Activated gamma-delta T cell (primary cell): ENCODE results near the gene FBXO42.
"Not testable (repeated sequence)": the region's sequence is repeated elsewhere in the genome, so short reads cannot be mapped to it uniquely, and the experiment has no call there.

Experiments used
- DNase-seq: peaks from one replicate; lab custom pipeline; 2025; lab: John Stamatoyannopoulos, UW

Gene FBXO42

GRCh38 chr1:16219968-16220500 lies 132.2 kb downstream of the FBXO42 start:
- no peak for DNase-seq

GRCh38 chr1:16218674-16219071 lies 133.6 kb downstream of the FBXO42 start:
- no peak for DNase-seq

- no peak for DNase-seq
Measured at GRCh38 chr1:16218014-16218673, 134.1 kb downstream of the FBXO42 start.

- peak; percentile 80 for DNase-seq
Measured at GRCh38 chr1:16217061-16217785, 135.1 kb downstream of the FBXO42 start.

DNA sequence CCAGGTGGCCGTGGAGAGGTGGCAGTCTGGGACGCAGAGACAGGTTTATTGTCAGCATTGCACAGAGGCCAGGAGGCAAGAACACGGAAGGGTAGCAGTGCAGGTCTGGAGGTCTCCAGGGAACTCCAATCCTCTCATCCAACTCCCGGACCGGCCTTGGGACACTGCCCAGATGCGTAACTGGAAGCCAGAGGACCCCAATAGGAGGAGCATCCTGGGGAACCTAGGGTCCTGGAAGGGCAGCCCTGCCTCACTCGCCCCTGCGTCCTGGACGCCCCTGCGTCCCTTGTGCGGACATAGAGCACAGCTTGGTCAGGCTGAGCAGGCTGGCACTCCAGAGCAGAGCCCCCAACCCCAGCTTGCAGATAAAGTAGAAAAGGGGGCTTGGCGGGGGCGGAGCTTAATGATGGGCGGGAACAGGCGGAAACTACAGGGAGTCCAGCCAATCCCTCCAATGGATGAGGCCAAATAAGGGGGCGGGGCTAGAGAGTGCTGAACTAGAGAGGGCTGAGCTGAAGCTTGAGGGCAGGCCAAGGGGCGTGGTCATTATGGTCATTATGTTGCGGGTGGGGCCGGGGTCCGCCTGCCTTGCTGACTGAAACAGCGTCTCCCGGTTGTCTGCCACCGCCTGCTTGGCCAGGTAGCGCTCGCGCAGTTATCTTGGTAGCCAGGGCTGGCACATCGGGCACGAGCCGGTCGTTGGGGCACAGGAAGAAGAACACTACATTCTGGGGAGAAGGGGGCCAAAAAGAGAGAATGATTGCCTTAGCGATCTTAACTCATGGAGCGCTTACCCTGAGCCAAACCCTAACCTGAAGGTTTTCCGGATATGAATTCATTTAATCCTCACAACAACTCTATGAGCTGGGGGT lies 136.2 kb downstream of the FBXO42 start:
- DNase-seq = no peak

- not testable (repeated sequence) for DNase-seq
Measured at GRCh38 chr1:16215240-16215639, 137.0 kb downstream of the FBXO42 start.

GRCh38 chr1:16213544-16213943 lies 138.7 kb downstream of the FBXO42 start:
- DNase-seq = not testable (repeated sequence)

DNA sequence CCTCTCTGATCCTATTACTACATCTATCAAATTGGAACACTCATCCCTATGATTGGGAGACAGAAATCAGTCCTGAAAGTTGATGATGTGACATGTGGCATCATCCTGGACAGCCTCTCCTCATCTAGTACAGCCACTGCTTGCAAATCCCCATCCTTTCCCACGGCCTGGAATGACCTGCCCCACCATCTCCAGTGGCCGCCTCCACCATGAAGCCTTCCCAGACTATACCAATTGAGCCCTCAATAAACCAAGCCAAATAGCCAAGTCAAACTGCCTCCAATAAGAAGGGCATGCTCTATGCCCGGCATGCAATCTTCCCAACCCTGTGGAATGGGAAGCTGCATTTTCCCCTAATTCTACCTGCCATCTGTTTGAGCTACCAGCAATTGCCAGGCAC lies 139.3 kb downstream of the FBXO42 start:
- DNase-seq = no peak

GRCh38 chr1:16212251-16212961 lies 139.9 kb downstream of the FBXO42 start, which contains the start of gene ARHGEF19:
Gene ARHGEF19 (minus strand): TSS chr1:16212652. CDS start chr1:16209054, 3,598 bp downstream.
- DNase-seq = no peak

DNA sequence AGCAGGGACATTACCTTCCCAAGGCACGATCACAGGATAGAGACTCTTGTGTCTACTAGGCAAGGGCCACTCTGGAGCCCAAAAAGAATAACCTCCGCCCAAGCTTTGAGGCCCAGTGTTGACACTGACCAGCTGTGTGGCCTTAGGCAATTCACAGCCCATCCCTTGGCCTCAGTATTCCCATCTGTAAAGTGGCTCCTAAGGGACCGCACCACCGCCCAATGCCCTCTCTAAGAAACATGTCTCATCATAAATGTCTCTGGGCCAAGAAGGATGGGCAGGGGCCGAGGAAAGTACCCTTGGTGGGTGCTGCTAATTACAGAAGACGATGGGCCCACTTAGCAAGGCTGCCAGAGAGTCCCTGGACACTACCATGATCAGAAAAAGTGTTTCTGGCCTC lies 140.5 kb downstream of the FBXO42 start:
- DNase-seq = no peak

GRCh38 chr1:16210581-16210980 lies 141.7 kb downstream of the FBXO42 start:
- DNase-seq = no peak

GRCh38 chr1:16209847-16210407 lies 142.4 kb downstream of the FBXO42 start:
- no peak for DNase-seq

DNA sequence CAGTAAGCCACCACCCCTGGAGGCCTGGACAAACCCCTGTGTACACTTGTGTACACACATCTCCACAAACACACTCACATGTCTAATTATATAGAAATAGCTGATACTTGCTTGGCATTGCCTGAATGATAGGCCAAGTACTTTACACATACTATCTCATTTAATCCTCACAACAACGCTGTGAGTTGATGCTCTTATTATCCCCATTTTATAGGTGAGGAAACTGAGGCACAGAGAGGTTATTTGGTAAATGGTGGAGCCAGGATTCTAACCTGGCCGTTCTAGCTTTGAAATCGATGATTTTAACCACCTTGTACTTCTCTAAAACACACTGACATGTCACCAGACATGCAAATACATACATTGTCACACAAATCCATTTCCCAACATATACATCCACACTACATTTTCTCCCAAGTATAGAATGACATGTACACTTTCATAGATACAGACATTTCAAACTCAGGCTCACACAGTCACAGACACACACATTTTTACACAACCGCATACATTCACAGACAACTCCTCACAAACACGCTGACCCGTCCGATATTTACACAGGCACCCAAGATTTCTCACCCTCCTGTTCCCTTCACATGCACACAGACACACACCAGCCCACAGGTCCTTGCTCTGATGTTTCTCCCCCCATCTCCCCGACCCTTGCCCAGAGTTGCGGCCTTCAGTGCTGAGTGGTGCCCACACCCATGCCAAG lies 143.0 kb downstream of the FBXO42 start:
- DNase-seq = no peak

DNA sequence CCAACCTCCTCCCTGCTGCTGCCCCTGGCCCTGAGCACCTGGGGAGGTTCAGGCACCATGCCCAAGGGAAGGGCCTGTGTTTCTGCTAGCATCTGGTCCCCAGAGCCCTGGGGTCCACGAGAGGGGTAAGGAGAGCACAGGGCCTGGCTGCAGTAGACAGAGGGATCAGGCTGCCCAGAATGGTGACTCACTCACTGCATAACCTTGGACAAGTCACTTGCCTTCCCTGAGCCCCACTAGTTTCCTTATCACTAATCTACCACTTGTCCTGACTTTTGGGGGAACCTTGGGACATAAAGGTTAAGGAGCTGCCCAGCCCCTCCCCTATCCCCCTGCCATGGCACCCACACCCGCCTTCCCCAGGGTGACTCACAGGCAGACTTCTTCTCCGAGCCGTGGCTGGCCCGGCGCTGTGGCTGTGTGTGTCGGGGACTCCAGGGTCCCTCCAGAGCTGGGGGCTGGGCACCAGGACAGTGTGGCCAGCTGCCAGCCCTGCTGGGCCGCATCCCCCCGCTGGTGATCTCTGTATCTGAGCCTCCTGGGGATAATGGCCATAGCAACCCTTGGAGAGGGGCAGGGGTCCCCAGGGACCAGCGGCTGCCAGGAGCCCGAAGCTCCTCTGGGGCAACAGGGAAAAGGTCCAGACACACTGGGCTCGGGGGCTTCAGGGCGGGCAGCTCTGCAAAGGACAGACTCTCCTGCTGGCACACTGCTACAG lies 143.9 kb downstream of the FBXO42 start:
- DNase-seq = no peak

DNA sequence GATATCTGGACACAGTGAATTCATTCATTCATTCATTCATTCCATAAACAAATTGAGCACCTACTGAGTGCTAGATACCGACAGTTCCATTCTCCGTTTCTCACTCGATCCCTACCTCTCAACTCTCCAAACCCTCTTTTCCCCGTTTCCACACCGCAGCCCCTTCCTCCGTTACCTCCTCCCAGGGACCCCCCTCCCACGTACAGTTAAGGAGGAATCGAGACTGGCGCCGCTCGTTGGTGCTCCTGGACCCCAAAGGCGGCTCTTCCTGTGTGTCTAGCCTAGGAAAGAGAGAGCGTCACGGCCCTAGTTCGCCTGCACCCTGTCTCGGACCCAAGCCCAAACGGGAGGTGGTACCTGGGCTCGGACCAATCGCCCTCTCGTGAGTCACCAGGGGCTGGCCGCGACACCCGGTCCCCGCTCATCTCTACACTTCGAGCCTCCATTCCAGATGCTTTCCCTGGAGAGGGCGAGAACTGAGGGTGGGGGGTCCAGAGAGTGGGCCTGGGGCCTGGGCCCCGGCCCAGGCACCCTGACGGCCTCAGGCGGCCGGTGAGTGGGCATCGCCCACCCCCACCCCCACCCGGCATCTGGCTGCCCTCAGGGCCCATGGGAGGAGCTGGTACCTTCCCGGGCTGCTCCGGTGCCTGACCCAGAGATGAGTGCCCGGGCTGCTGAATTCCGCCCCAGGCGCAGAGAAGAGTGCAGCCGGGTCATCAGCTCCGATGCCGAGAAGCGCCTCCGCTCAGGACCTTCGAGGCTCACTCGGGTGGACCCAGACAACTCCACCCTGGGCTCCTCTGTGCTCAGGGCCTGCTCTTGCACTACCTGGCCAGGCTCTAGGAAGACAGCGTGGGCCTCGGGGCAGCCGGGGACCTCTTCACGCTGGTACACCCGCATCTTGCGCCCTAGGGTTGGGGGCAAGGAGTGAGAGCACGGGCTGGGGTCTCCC lies 144.7 kb downstream of the FBXO42 start:
- DNase-seq = no peak

GRCh38 chr1:16206547-16207317 lies 145.5 kb downstream of the FBXO42 start:
- peak; percentile 89 for DNase-seq

- DNase-seq = no peak
Measured at GRCh38 chr1:16205891-16206546, 146.3 kb downstream of the FBXO42 start.

DNA sequence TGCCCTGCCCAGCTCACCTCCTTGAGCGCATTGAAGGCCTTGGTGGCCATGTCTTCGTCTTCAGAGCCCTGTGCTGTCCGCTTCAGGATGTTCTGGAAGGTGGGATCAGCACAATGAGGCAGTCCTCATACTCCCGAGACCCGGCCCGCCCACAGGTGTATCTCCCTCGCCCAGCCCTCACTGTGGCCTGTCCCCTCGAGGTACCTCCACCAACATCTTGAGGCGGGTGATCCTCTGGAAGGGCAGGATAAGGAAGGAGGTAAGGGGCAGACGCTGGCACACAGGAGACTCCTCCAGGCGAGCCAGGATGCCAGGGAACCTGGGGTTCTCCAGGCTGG lies 147.0 kb downstream of the FBXO42 start:
- DNase-seq = no peak
